ENCODE data around the gene FXYD7. TPM values are rescaled to one million over a fixed set of nuclear protein-coding genes. Genes with fewer than 3 reads are reported as not detected.
A peak's percentile ranks its signal among the peaks of the same experiment; 100 is the strongest.

FXYD7 gene
- total and polyA plus RNA-seq, 10 donors, result 1.2 to 4.4 (median 2.3) TPM; not detected in 1

DNA sequence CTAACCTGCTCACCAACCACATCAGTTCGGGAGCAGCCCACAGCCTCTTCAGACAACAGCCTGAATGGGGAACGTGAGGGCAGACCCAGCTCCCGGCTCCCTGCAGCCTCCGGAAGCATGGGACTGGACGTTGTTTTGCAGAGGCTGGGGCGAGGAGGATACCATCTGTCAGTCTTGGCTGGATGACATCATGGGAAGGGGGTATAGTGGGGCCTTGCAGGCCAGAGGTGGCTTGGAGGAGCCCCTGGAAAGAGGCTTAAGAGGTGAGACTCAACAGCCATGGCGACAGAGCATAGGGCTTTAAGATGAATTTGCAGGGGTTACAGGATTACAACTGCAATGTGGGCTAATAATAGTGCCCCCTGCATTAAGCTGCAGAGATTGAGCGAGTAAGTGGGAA, 25.9 kb upstream of the FXYD7 start:
- no peak for DNase-seq
- WGBS, 5 donors, result 72 to 85% (median 77%) methylated on average over 5 to 8 of the region's 8 CpGs
- Histone ChIP-seq H3K36me3 (no peaks in the 10 kb centered on the region), H3K27me3 (replicated peaks in 1 of 7) (peaks cover 0 to 12% (median 0%) of the 10 kb centered on the region in 7 donors), H3K27ac (no peak overlapping the region), H3K9me3 (no peaks in the 10 kb centered on the region), H3K4me1 (peaks cover 6 to 59% (median 21%) of the 10 kb centered on the region in 6 donors), H3K4me3 (no peak overlapping the region)
- TF ChIP-seq POLR2AphosphoS5 (IDR thresholded peaks at IDR 0.05), result no peak
- no peak for TF ChIP-seq POLR2A (IDR thresholded peaks at IDR 0.05)
- TF ChIP-seq, protein P1, sequence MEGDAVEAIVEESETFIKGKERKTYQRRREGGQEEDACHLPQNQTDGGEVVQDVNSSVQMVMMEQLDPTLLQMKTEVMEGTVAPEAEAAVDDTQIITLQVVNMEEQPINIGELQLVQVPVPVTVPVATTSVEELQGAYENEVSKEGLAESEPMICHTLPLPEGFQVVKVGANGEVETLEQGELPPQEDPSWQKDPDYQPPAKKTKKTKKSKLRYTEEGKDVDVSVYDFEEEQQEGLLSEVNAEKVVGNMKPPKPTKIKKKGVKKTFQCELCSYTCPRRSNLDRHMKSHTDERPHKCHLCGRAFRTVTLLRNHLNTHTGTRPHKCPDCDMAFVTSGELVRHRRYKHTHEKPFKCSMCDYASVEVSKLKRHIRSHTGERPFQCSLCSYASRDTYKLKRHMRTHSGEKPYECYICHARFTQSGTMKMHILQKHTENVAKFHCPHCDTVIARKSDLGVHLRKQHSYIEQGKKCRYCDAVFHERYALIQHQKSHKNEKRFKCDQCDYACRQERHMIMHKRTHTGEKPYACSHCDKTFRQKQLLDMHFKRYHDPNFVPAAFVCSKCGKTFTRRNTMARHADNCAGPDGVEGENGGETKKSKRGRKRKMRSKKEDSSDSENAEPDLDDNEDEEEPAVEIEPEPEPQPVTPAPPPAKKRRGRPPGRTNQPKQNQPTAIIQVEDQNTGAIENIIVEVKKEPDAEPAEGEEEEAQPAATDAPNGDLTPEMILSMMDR (IDR thresholded peaks at IDR 0.05 in 8 of 11, conservative IDR thresholded peaks at IDR 0.05 in 3 of 11), result no peak
- intact Hi-C loops (cut with DNase I; ENCODE audit: low total_unique reads), result no loop called here

DNA sequence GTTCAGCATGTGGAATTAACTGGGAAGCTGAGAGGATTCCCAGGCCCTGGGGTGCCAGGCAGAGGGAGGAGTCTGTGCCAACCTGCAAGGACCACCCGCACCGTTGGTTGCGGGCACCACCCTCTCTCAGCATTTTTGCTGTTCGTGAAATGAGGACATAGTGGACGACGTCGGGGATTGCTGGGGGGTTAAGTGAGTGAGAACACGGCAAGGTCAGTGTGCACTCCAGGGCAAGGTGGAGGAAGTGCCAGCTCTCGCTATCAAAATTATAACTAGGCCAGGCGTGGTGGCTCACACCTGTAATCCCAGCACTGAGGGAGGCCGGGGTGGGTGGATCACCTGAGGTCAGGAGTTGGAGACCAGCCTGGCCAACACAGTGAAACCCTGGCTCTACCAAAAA, 25.3 kb upstream of the FXYD7 start:
- H3K4me1 ChIP-seq, result peaks cover 6 to 59% (median 21%) of the 10 kb centered on the region in 6 donors
- H3K27ac ChIP-seq, result no peak overlapping the region
- no peaks in the 10 kb centered on the region for H3K9me3 ChIP-seq
- no peak for DNase-seq
- intact Hi-C loops (cut with DNase I; ENCODE audit: low total_unique reads), result no loop called here
- peaks cover 0 to 10% (median 0%) of the 10 kb centered on the region in 7 donors for H3K27me3 ChIP-seq (replicated peaks in 1 of 7)
- no peak overlapping the region for H3K4me3 ChIP-seq
- no peaks in the 10 kb centered on the region for H3K36me3 ChIP-seq
- WGBS, 5 donors, result 58 to 77% (median 67%) methylated on average over 11 of the region's 11 CpGs
- TF ChIP-seq POLR2AphosphoS5 (IDR thresholded peaks at IDR 0.05) (no peak), POLR2A (IDR thresholded peaks at IDR 0.05) (no peak)
- TF ChIP-seq, protein P1 (IDR thresholded peaks at IDR 0.05 in 8 of 11, conservative IDR thresholded peaks at IDR 0.05 in 3 of 11), result no peak

DNA sequence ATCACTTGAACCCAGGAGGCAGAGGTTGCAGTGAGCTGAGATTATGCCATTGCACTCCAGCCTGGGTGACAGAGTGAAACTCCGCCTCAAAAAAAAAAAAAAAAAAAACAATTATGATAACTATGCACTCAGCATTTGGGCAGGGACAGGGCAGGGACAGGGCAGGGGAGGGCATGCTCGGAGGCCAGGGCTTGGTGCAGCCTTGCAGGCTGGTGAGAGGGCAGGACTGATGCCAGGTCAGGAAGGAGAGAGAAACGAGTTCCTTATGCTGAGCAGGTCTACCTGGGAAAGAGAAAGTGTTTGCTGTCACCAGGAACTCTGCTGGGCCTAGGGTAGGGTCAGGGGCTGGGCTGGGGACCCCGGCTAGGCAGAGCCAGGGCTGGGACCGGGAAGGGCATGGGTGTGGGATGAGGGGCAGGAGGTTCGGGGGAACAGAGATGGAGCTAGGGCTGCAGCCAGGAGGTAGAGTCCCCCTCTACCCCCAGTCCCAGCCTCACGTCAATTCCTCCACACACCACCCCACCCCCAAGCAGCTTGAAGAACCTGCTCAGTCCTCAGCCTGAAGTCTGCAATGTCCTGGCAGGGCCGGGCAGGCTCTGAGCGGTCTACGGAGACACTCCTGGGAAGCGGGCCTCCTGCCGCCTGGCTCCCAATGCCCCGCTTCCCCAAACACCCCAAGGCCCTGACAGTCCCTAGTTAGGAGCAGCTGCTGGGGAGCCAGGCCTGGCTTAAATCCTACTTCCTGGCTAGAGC, 24.6 kb upstream of the FXYD7 start:
- Histone ChIP-seq H3K4me1 (peaks cover 6 to 62% (median 22%) of the 10 kb centered on the region in 6 donors), H3K27ac (peak overlapping the region in 6 of 8 donors; percentile 24 to 66 (median 47)), H3K27me3 (replicated peaks in 1 of 7) (peaks cover 0 to 10% (median 0%) of the 10 kb centered on the region in 7 donors), H3K4me3 (no peak overlapping the region), H3K36me3 (no peaks in the 10 kb centered on the region), H3K9me3 (no peaks in the 10 kb centered on the region)
- no peak for TF ChIP-seq POLR2A (IDR thresholded peaks at IDR 0.05)
- TF ChIP-seq, protein P1 (IDR thresholded peaks at IDR 0.05 in 8 of 11, conservative IDR thresholded peaks at IDR 0.05 in 3 of 11), result no peak
- TF ChIP-seq POLR2AphosphoS5 (IDR thresholded peaks at IDR 0.05), result no peak
- DNase-seq, result no peak
- WGBS, 5 donors, result 58 to 81% (median 69%) methylated on average over 13 of the region's 13 CpGs
- intact Hi-C loops (cut with DNase I; ENCODE audit: low total_unique reads), result no loop called here

GRCh38 chr19:35119091-35119490, 24.0 kb upstream of the FXYD7 start:
- H3K9me3 ChIP-seq, result no peaks in the 10 kb centered on the region
- peaks cover 0 to 10% (median 0%) of the 10 kb centered on the region in 7 donors for H3K27me3 ChIP-seq (replicated peaks in 1 of 7)
- H3K4me1 ChIP-seq, result peaks cover 8 to 66% (median 29%) of the 10 kb centered on the region in 6 donors
- no peak for DNase-seq
- 34 to 55% (median 45%) methylated on average over 10 to 14 of the region's 14 CpGs for WGBS, 5 donors
- intact Hi-C loops (cut with DNase I; ENCODE audit: low total_unique reads), result no loop called here
- H3K36me3 ChIP-seq, result no peaks in the 10 kb centered on the region
- H3K27ac ChIP-seq, result peak overlapping the region in 5 of 8 donors; percentile 24 to 66 (median 56)
- TF ChIP-seq, protein P1 (IDR thresholded peaks at IDR 0.05 in 8 of 11, conservative IDR thresholded peaks at IDR 0.05 in 3 of 11), result no peak
- peak in 2 of 3 donors; percentile 37 to 44 for TF ChIP-seq POLR2AphosphoS5 (IDR thresholded peaks at IDR 0.05)
- no peak overlapping the region for H3K4me3 ChIP-seq
